Melanocyte of skin (primary cell): ENCODE measurements around the gene SIX6. TPM values are rescaled to one million over a fixed set of nuclear protein-coding genes. Genes with fewer than 3 reads are reported as not detected.

Source experiments
- small RNA-seq, 2 donors: library from RNA; depleted of rRNA; stranded (forward); fragments of <200 nt; gene quantifications; one replicate each; pipeline ENCODE3, GENCODE V24; 2012
- total RNA-seq, 2 donors: library from RNA; depleted of rRNA; stranded (reverse); fragments of >200 nt; gene quantifications; 2 replicates each; pipeline ENCODE4 v1.2.3, GENCODE V29; 2012

The SIX6 gene
- total RNA-seq: not detected

DNA sequence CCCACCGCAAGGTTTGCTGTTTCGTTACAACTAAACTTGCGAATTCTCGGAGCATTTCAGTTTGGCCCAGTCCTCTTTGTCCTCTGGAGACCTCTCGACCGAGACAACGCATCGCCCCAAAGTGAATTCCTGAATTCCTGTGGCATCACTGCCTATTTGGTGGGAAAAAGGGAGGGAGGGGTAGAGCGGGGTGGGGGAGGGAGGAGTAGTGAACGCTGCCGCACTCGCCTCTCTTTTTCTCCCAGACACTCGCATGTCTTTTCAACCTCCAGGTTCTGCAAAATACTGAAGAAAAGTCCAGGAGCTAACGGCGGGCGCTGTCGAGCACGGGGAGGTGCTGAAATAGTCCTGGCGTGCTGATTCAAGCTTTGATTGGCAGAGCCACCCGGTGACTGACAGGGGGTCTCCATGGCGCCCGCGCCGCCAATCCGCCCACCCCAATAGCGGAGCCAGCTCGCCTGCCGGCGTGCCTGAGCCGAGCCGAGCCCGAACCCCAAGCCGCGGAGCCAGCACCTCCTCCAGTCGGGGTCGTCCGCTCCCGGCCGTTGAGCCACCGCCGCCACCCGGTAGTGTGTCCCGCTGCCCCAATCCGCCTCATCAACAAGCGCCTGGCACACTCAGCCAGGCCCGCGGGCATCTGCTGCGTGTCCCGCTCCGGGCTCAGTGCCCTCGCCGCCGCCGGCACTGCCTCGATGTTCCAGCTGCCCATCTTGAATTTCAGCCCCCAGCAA lies at the start of gene SIX6:
Gene SIX6 (plus strand): TSS at position 440 of the 731 bp plus-strand sequence. CDS start 253 bp downstream, at position 693.

DNA sequence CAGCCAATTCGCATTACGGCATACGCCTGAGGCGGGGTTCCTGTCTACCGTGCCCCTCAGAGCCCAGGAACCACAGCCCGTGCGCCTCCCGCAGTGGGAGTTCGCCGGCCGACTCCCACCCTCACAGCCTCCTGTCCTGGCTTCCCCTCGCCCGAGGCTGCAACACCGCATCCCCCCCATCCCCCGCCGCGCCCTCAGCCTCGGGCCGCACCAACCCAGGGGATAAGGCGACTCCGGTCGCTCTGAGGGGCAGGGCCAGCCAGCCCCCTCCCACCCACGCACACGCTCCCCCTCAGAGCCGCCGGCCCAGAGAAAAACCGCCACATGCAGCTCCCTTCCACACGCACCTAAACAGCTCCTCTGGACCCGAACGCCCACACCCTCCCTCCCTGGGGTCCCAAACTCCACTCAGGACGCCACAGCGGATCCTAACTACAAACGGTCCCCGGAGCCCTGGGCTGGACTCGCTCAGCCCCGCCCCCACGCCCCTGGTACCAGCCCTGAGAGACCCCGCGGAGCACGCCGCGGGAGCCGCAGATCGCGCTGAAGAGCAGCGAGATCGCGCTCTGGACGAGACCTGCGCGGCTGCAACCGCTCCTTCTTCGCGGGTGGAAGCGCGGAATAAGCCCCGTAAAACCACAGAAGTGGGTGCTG lies 23.2 kb upstream of the SIX6 start, which contains the start of gene C14orf39:
Gene C14orf39 (minus strand): TSS at position 466 of the 654 bp plus-strand sequence. CDS start 985 bp downstream, outside the sequence.

Small RNA genes lying within 50 kb of the gene (small RNA-seq; reads per million reads assigned to genes)
- gene AL049874.4: 0 reads per million in 2 donors

Other genes with a start within 250 kb of the SIX6 start
- gene C14orf39, start 23.1 kb upstream of the SIX6 start, total RNA-seq: not detected
- gene SIX1, start 140.3 kb downstream of the SIX6 start, total RNA-seq: under 1 TPM in 1 of 2 donors, not detected in 1; under 0.01 TPM
- under 1 TPM; under 0.01 TPM for gene SIX4, start 215.2 kb downstream of the SIX6 start, total RNA-seq
- gene MNAT1, start 225.6 kb downstream of the SIX6 start, total RNA-seq: 10 to 100 TPM; 30.3 to 34.0 TPM